Measurements from ENCODE around the gene CRCP.
A peak's percentile ranks its signal among the peaks of the same experiment; 100 is the strongest.
"Not testable (repeated sequence)": the region's sequence is repeated elsewhere in the genome, so short reads cannot be mapped to it uniquely, and the experiment has no call there.

Gene CRCP

GRCh38 chr7:66114743-66115649 lies at the start of gene CRCP:
CRCP (plus strand) TSS chr7:66114847; CDS start chr7:66114963, 116 bp downstream.
- peak; percentile 59 for DNase-seq (ENCODE audit: low read depth)

- DNase-seq (ENCODE audit: low read depth): no peak
Observed at GRCh38 chr7:66069732-66070131, 44.9 kb upstream of the CRCP start.

GRCh38 chr7:66070222-66070621 lies 44.4 kb upstream of the CRCP start:
- DNase-seq (ENCODE audit: low read depth): no peak

GRCh38 chr7:66072208-66072607 lies 42.4 kb upstream of the CRCP start:
- not testable (repeated sequence) for DNase-seq (ENCODE audit: low read depth)

GRCh38 chr7:66075590-66076461 lies 38.8 kb upstream of the CRCP start, which contains the start of gene ASL:
ASL (plus strand) TSS chr7:66075819; CDS start chr7:66076082, 263 bp downstream.
- DNase-seq (ENCODE audit: low read depth): peak; percentile 78

- DNase-seq (ENCODE audit: low read depth): no peak
Observed at GRCh38 chr7:66076462-66077329, 38.0 kb upstream of the CRCP start.

GRCh38 chr7:66078067-66078466 lies 36.6 kb upstream of the CRCP start:
- no peak for DNase-seq (ENCODE audit: low read depth)

GRCh38 chr7:66082083-66082482 lies 32.6 kb upstream of the CRCP start:
- no peak for DNase-seq (ENCODE audit: low read depth)

GRCh38 chr7:66082886-66083415 lies 31.7 kb upstream of the CRCP start:
- no peak for DNase-seq (ENCODE audit: low read depth)

- no peak for DNase-seq (ENCODE audit: low read depth)
Observed at GRCh38 chr7:66083677-66084076, 31.0 kb upstream of the CRCP start.

- no peak for DNase-seq (ENCODE audit: low read depth)
Observed at GRCh38 chr7:66088861-66089838, 25.5 kb upstream of the CRCP start.

GRCh38 chr7:66092654-66093053 lies 22.0 kb upstream of the CRCP start:
- DNase-seq (ENCODE audit: low read depth): no peak

- no peak for DNase-seq (ENCODE audit: low read depth)
Observed at GRCh38 chr7:66095010-66095409, 19.6 kb upstream of the CRCP start.

GRCh38 chr7:66099232-66099550 lies 15.5 kb upstream of the CRCP start:
- DNase-seq (ENCODE audit: low read depth): no peak

- DNase-seq (ENCODE audit: low read depth): peak; percentile 72
Observed at GRCh38 chr7:66099551-66100407, 14.9 kb upstream of the CRCP start.

GRCh38 chr7:66100408-66101050 lies 14.1 kb upstream of the CRCP start:
- DNase-seq (ENCODE audit: low read depth): no peak

GRCh38 chr7:66102168-66102567 lies 12.5 kb upstream of the CRCP start:
- not testable (repeated sequence) for DNase-seq (ENCODE audit: low read depth)

- DNase-seq (ENCODE audit: low read depth): peak; percentile 10
Observed at GRCh38 chr7:66103994-66104393, 10.7 kb upstream of the CRCP start.

- no peak for DNase-seq (ENCODE audit: low read depth)
Observed at GRCh38 chr7:66105263-66105748, 9.3 kb upstream of the CRCP start.

Measured in GM04504 (cell line).